C4-2B (cell line): Measurements from ENCODE around the gene AMBP.

ENCODE experiments used
- H3K27ac ChIP-seq: fragments of 450-650 bp; 2 replicates; pipeline ENCODE4 v1.5.1; 2017
- CTCF ChIP-seq: fragments of 450-650 bp; conservative IDR thresholded peaks from 2 replicates; pipeline ENCODE4 v1.5.1; 2017; ENCODE audit warnings: mild to moderate bottlenecking
- ZFX ChIP-seq: fragments of 450-650 bp; IDR thresholded peaks from 2 replicates; pipeline ENCODE4 v1.6.1; 2017

The AMBP gene

GRCh38 chr9:114035845-114036801 lies 42.0 kb downstream of the AMBP start:
- TF ChIP-seq ZFX (no peak), CTCF (no peak)
- no peak overlapping the region for H3K27ac ChIP-seq

- H3K27ac ChIP-seq: no peak overlapping the region
- TF ChIP-seq CTCF (no peak), ZFX (no peak)
These were observed 42.8 kb downstream of the AMBP start for GRCh38 chr9:114035221-114035844.

- TF ChIP-seq CTCF (no peak), ZFX (no peak)
- no peak overlapping the region for H3K27ac ChIP-seq
These were observed 43.4 kb downstream of the AMBP start for GRCh38 chr9:114034661-114035062.

GRCh38 chr9:114034196-114034595 lies 43.9 kb downstream of the AMBP start:
- H3K27ac ChIP-seq: no peak overlapping the region
- TF ChIP-seq ZFX (no peak), CTCF (no peak)

GRCh38 chr9:114033397-114034103 lies 44.5 kb downstream of the AMBP start:
- TF ChIP-seq ZFX (no peak), CTCF (peak; percentile 49)

GRCh38 chr9:114031948-114032840 lies 45.9 kb downstream of the AMBP start:
- no peak overlapping the region for H3K27ac ChIP-seq
- TF ChIP-seq CTCF (no peak), ZFX (no peak)

More at GRCh38 chr9:114033397-114034103, 44.5 kb downstream of the AMBP start:
- H3K27ac ChIP-seq: no peak overlapping the region
